GM12878 (cell line): ENCODE data around the gene DGLUCY. TPM values are rescaled to one million over a fixed set of nuclear protein-coding genes. Genes with fewer than 3 reads are reported as not detected.
"Not testable (repeated sequence)": the region's sequence is repeated elsewhere in the genome, so short reads cannot be mapped to it uniquely, and the experiment has no call there.

ENCODE experiments used
- ATAC-seq: fragments of 200-7000 bp; cut with Tn5 transposase; 3 replicates; pipeline ENCODE4 v1.9.1; 2020; ENCODE audit warnings: mild to moderate bottlenecking, moderate library complexity
- BruUV-seq: library from RNA; stranded (reverse); fragments of 400-500 nt; replicated peaks from 2 replicates; lab custom pipeline; 2021; lab: Mats Ljungman, UMichigan
- CTCF ChIA-PET: fragments of 300-600 bp; sonication (Branson Sonifier 250); formaldehyde crosslinking; extraction: SDS; loops from one replicate; lab custom pipeline; 2021; ENCODE audit warnings: inconsistent platforms; lab: Yijun Ruan, JAX
- POLR2A ChIA-PET: fragments of 350-600 bp; formaldehyde crosslinking; extraction: SDS; loops from one replicate; lab custom pipeline; 2021; ENCODE audit warnings: inconsistent platforms; lab: Charles Lee
- RAD21 ChIA-PET: fragments of 300-600 bp; sonication (Branson Sonifier 250); formaldehyde crosslinking; loops from one replicate; lab custom pipeline; 2023; ENCODE audit warnings: antibody characterized with exemption; ENCODE audit not compliant: unreplicated experiment; lab: Charles Lee
- SMC1A ChIA-PET: fragments of 300-600 bp; sonication (Branson Sonifier 250); formaldehyde crosslinking; loops from one replicate; lab custom pipeline; 2023; ENCODE audit not compliant: unreplicated experiment, uncharacterized antibody; lab: Charles Lee
- DNase-seq: peaks from one replicate; pipeline ENCODE4 v3.0.0-alpha.2; 2011; ENCODE audit warnings: low read depth, low spot score
- FAIRE-seq: peaks from 3 replicates; lab custom pipeline; 2011; peaks lifted over from hg19 to GRCh38; lab: Jason Lieb, UNC
- H2AFZ ChIP-seq: 2 replicates; pipeline ENCODE4 v1.6.0; 2011; ENCODE audit warnings: low read depth, low read length, control low read depth; ENCODE audit not compliant: control insufficient read depth
- H3K27ac ChIP-seq: 2 replicates; pipeline ENCODE4 v1.5.1; 2011; ENCODE audit warnings: control low read depth; ENCODE audit not compliant: control insufficient read depth, insufficient read depth
- H3K27me3 ChIP-seq, 2 experiments: replicated peaks in 1 of 2; 2 replicates each; pipeline versions ENCODE4 v1.6.0 to v1.6.1; 2011; ENCODE audit warnings: low read length in 1 of 2; ENCODE audit not compliant: control insufficient read depth in 2 of 2, insufficient read depth in 2 of 2
- H3K36me3 ChIP-seq, 2 experiments: 2 replicates each; pipeline ENCODE4 v1.5.1; 2011; ENCODE audit warnings: low read length in 1 of 2; ENCODE audit not compliant: control insufficient read depth in 2 of 2, insufficient read depth in 2 of 2
- H3K4me1 ChIP-seq: 2 replicates; pipeline ENCODE4 v1.6.1; 2011; ENCODE audit warnings: mild to moderate bottlenecking, low read length, moderate library complexity, mixed read lengths; ENCODE audit not compliant: control insufficient read depth, insufficient read depth
- H3K4me2 ChIP-seq: 2 replicates; pipeline ENCODE4 v1.6.0; 2011; ENCODE audit warnings: control low read depth; ENCODE audit not compliant: control insufficient read depth, insufficient read depth
- H3K4me3 ChIP-seq: fragments of 200-600 bp; sonication (generic); 2 replicates; pipeline ENCODE4 v1.5.1; 2016
- H3K79me2 ChIP-seq: 2 replicates; pipeline ENCODE4 v1.6.0; 2011; ENCODE audit warnings: low read length; ENCODE audit not compliant: control insufficient read depth, insufficient read depth
- H3K9ac ChIP-seq: 2 replicates; pipeline ENCODE4 v1.8.0; 2011; ENCODE audit warnings: low read length, control low read depth, mixed read lengths; ENCODE audit not compliant: control insufficient read depth, insufficient read depth
- H3K9me3 ChIP-seq: replicated peaks from 3 replicates; pipeline ENCODE4 v1.5.1; 2011; ENCODE audit warnings: mild to moderate bottlenecking, low read length; ENCODE audit not compliant: control insufficient read depth, insufficient read depth
- H4K20me1 ChIP-seq: 2 replicates; pipeline ENCODE4 v1.6.0; 2011; ENCODE audit not compliant: control insufficient read depth, insufficient read depth
- CBX5 ChIP-seq: sonication (generic); IDR thresholded peaks from 2 replicates; pipeline ENCODE4 v1.6.1; 2016; ENCODE audit warnings: low read depth, moderate library complexity, mild to moderate bottlenecking, inconsistent platforms
- CHD2 ChIP-seq: IDR thresholded peaks from 2 replicates; pipeline ENCODE4 v1.6.1; 2011; ENCODE audit warnings: low read depth, low read length, improper control_type of control experiment, borderline replicate concordance
- E2F4 ChIP-seq: IDR thresholded peaks from 2 replicates; pipeline ENCODE4 v1.6.1; 2012; ENCODE audit warnings: low read depth, low read length, improper control_type of control experiment
- KAT2A ChIP-seq: conservative IDR thresholded peaks from 2 replicates; pipeline ENCODE4 v1.6.1; 2011; ENCODE audit warnings: low read depth, low read length; ENCODE audit not compliant: control insufficient read depth
- POLR2AphosphoS2 ChIP-seq: IDR thresholded peaks from 2 replicates; pipeline ENCODE4 v1.6.1; 2011; ENCODE audit warnings: low read depth, mild to moderate bottlenecking, low read length, improper control_type of control experiment, moderate library complexity
- POLR2AphosphoS5 ChIP-seq: IDR thresholded peaks from 2 replicates; pipeline ENCODE4 v1.6.1; 2011; ENCODE audit warnings: mild to moderate bottlenecking, low read length, inconsistent platforms
- RAD21 ChIP-seq: IDR thresholded peaks from 2 replicates; pipeline ENCODE4 v1.6.1; 2011; ENCODE audit warnings: mild to moderate bottlenecking, low read depth, low read length, moderate library complexity; ENCODE audit not compliant: insufficient read depth
- STAT1 ChIP-seq: fragments of 450-650 bp; conservative IDR thresholded peaks from 2 replicates; pipeline ENCODE4 v1.6.1; 2014; ENCODE audit warnings: antibody characterized with exemption, mild to moderate bottlenecking
- TBL1XR1 ChIP-seq: IDR thresholded peaks from 2 replicates; pipeline ENCODE4 v1.6.1; 2012; ENCODE audit warnings: low read depth, low read length, improper control_type of control experiment
- TCF7 ChIP-seq: IDR thresholded peaks from 2 replicates; pipeline ENCODE4 v1.6.1; 2014; ENCODE audit warnings: antibody characterized with exemption, borderline replicate concordance
- ZBTB40 ChIP-seq: fragments of 450-650 bp; IDR thresholded peaks from 2 replicates; pipeline ENCODE4 v1.6.1; 2016; ENCODE audit warnings: mild to moderate bottlenecking, moderate library complexity, borderline replicate concordance
- WGBS: methylation state at CpG from one replicate; pipeline ENCODE4 v1.1.6; 2016; ENCODE audit warnings: low lambda C conversion rate; ENCODE audit not compliant: insufficient replicate concordance, insufficient coverage; ENCODE audit errors: missing lambda C conversion rate; 5-methylcytosine and 5-hydroxymethylcytosine counted together
- in situ Hi-C: fragments of 300-500 bp; cut with MboI; formaldehyde crosslinking; loops from 9 replicates; pipeline ENCODE4 v1.14.3; 2018; ENCODE audit warnings: mixed read lengths
- intact Hi-C: fragments of 100-400 bp; cut with micrococcal nuclease; formaldehyde crosslinking; loops from one replicate; pipeline ENCODE4 v1.14.2; 2022; ENCODE audit not compliant: unreplicated experiment
- polyA plus RNA-seq, 11 experiments: library from polyadenylated mRNA; depleted of rRNA in 4 of 11; unstranded in 6 of 11; stranded (reverse) in 5 of 11; fragments of >200 nt; fragmentation: Nextera tagmentation in 4 of 11; fragmentation: Illumina TruSeq in 1 of 11; extraction: Ambion mirVana in 4 of 11; extraction: Trizol in 1 of 11; gene quantifications; 1 replicate in 1 of 11; 2 replicates in 10 of 11; pipeline versions ENCODE4 v1.2.1 to v1.2.3, GENCODE V29; 2011 to 2016; ENCODE audit warnings: inconsistent platforms in 2 of 11, missing spikeins in 2 of 11, low read depth in 1 of 11
- total RNA-seq, 4 experiments: library from RNA; depleted of rRNA in 3 of 4; stranded (reverse); fragments of >200 nt in 3 of 4; fragmentation: Illumina TruSeq in 1 of 4; extraction: Trizol in 1 of 4; gene quantifications; 2 replicates each; pipeline versions ENCODE4 v1.2.1 to v1.2.3, GENCODE V29; 2013 to 2021

The DGLUCY gene
- total and polyA plus RNA-seq, 10 of the 15 experiments (the other 5 are each of a cell fraction or from before 2014, with no cell fraction given), result 15.0 to 70.3 (median 55.1) TPM

- H3K27ac ChIP-seq, ATAC-seq, RAD21 ChIA-PET: not testable (repeated sequence)
These were observed 86.9 kb downstream of the DGLUCY start for GRCh38 chr14:91200802-91201201.

GRCh38 chr14:91202234-91202974, 88.5 kb downstream of the DGLUCY start:
- SMC1A ChIA-PET, result interaction anchor here (1.3 to 1.7 kb wide), 2 partner anchors 25 to 78 kb away, joined by 4 to 5 read pairs; no protein-coding TSS in a partner anchor
- DNase-seq (no peak), FAIRE-seq (no peak), ATAC-seq (no peak)
- H3K9ac ChIP-seq, result no peak overlapping the region
- in situ Hi-C loops (no loop called here), intact Hi-C loops (no loop called here)
- H2AFZ ChIP-seq, result no peak overlapping the region
- 85% methylated on average over 15 of the region's 15 CpGs for WGBS
- peaks cover 20 to 32% of the 10 kb centered on the region in 2 experiments for H3K36me3 ChIP-seq
- CTCF ChIA-PET, result interaction anchor here (1.2 to 1.9 kb wide), 2 partner anchors 9 to 25 kb away, joined by 3 to 5 read pairs; no protein-coding TSS in a partner anchor
- RAD21 ChIA-PET, result interaction anchor here (1.3 kb wide), 1 partner anchor 44 kb away, joined by 3 read pairs; no protein-coding TSS in a partner anchor
- no peaks in the 10 kb centered on the region for H3K79me2 ChIP-seq
- H3K27me3 ChIP-seq, result no peaks in the 10 kb centered on the region
- H3K9me3 ChIP-seq, result no peaks in the 10 kb centered on the region; the same call in 2 of the 3 replicates
- no TSS peak for BruUV-seq
- H3K4me3 ChIP-seq, result no peak overlapping the region
- POLR2A ChIA-PET, result no interaction called here
- no peak overlapping the region for H3K4me2 ChIP-seq
- H3K4me1 ChIP-seq, result no peaks in the 10 kb centered on the region
- no peaks in the 10 kb centered on the region for H4K20me1 ChIP-seq
- H3K27ac ChIP-seq, result no peak overlapping the region
- TF ChIP-seq CHD2 (no peak), RAD21 (no peak), POLR2AphosphoS2 (no peak), KAT2A (no peak), TBL1XR1 (no peak), TCF7 (no peak), POLR2AphosphoS5 (no peak), ZBTB40 (no peak), E2F4 (no peak), STAT1 (no peak)

More at GRCh38 chr14:91200802-91201201, 86.9 kb downstream of the DGLUCY start:
- DNase-seq, H3K9me3 ChIP-seq, H3K9ac ChIP-seq, H2AFZ ChIP-seq, H3K27me3 ChIP-seq, FAIRE-seq, H4K20me1 ChIP-seq, in situ Hi-C loops: not testable (repeated sequence)
- H3K36me3 ChIP-seq, result peaks cover 17 to 34% of the 10 kb centered on the region in 2 experiments
- peak; percentile 46; the same call in 1 of the 2 replicates for TF ChIP-seq CBX5
- TF ChIP-seq, all 136 proteins: peak for 1; not testable (repeated sequence) for 135
- CTCF ChIA-PET, result interaction anchor here (0.6 kb wide), 1 partner anchor 26 kb away, joined by 3 read pairs; no protein-coding TSS in a partner anchor
- intact Hi-C loops, BruUV-seq, H3K79me2 ChIP-seq, H3K4me1 ChIP-seq, H3K4me3 ChIP-seq, H3K4me2 ChIP-seq, SMC1A ChIA-PET: not testable (repeated sequence)
- POLR2A ChIA-PET, result interaction anchor here (0.6 kb wide), 1 partner anchor 268 kb away, joined by 3 read pairs; no protein-coding TSS in a partner anchor
- WGBS, result 98% methylated on average over 6 of the region's 6 CpGs
